ENCODE results near the gene RNPEPL1. TPM values are rescaled to one million over a fixed set of nuclear protein-coding genes. Genes with fewer than 3 reads are reported as not detected.
A peak's percentile ranks its signal among the peaks of the same experiment; 100 is the strongest.

The RNPEPL1 gene
- total RNA-seq, 4 donors from 2014 or later: 31.9 to 124 (median 99.6) TPM

GRCh38 chr2:240556553-240557100 lies 11.7 kb upstream of the RNPEPL1 start:
- no peaks in the 10 kb centered on the region for H3K9me3 ChIP-seq
- TF ChIP-seq CTCF (IDR thresholded peaks at IDR 0.05 in 4 of 5, conservative IDR thresholded peaks at IDR 0.05 in 1 of 5) (peak in 1 of 5 experiments; percentile 18), POLR2A (IDR thresholded peaks at IDR 0.05) (no peak)
- no peaks in the 10 kb centered on the region for H3K36me3 ChIP-seq
- ATAC-seq (no peak), DNase-seq (no peak)
- H3K27me3 ChIP-seq: no peaks in the 10 kb centered on the region
- in situ Hi-C loops (cut with MboI; ENCODE audit: low sequenced_read_pairs in 4 of 4): no loop called here
- intact Hi-C loops (cut with DNase I; ENCODE audit: low total_unique reads): no loop called here
- no peak overlapping the region for H3K4me3 ChIP-seq
- H3K4me1 ChIP-seq: peaks cover 19 to 33% of the 10 kb centered on the region in 2 donors
- H3K27ac ChIP-seq: no peak overlapping the region

GRCh38 chr2:240557101-240557751 lies 11.1 kb upstream of the RNPEPL1 start:
- in situ Hi-C loops (cut with MboI; ENCODE audit: low sequenced_read_pairs in 4 of 4): no loop called here
- DNase-seq (peak in 1 of 2 donors; percentile 10), ATAC-seq (no peak)
- Histone ChIP-seq H3K27ac (no peak overlapping the region), H3K4me1 (peaks cover 25 to 39% of the 10 kb centered on the region in 2 donors), H3K36me3 (no peaks in the 10 kb centered on the region), H3K9me3 (no peaks in the 10 kb centered on the region), H3K4me3 (peak overlapping the region; percentile 43 to 63 (median 50)), H3K27me3 (no peaks in the 10 kb centered on the region)
- intact Hi-C loops (cut with DNase I; ENCODE audit: low total_unique reads): no loop called here
- no peak for TF ChIP-seq CTCF (IDR thresholded peaks at IDR 0.05 in 4 of 5, conservative IDR thresholded peaks at IDR 0.05 in 1 of 5)

DNA sequence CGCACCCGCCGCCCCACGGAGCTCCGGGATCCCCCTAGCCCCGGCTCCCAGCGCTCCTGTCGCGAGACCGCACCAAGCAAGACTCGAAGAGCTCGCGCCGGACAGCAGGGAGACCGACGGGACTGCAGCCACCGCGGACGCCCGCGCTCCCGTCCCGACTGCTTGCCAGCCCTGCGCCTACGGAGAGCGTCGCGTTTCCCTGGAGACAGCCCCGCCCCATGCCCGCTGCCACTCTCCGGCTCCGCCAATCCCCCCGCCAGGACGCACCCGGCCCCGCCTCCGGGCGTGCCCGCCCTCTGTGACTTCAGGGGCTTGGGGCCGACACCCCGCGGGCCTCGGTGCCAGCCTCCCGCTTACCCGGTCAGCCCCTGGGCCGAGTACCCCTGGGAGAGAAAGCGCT lies 10.5 kb upstream of the RNPEPL1 start, which contains the start of gene ANKMY1:
Gene ANKMY1 (minus strand): TSS at position 181 of the 400 bp plus-strand sequence. CDS start 653 bp downstream, outside the sequence.
- Histone ChIP-seq H3K36me3 (no peaks in the 10 kb centered on the region), H3K27ac (no peak within 1 kb of the TSS), H3K4me3 (peak within 1 kb of the TSS; percentile 43 to 63 (median 50)), H3K9me3 (no peaks in the 10 kb centered on the region), H3K27me3 (no peaks in the 10 kb centered on the region), H3K4me1 (peaks cover 30 to 40% of the 10 kb centered on the region in 2 donors)
- DNase-seq (peak in 1 of 2 donors; percentile 34), ATAC-seq (no peak)
- TF ChIP-seq POLR2A (IDR thresholded peaks at IDR 0.05): no peak
- no peak for TF ChIP-seq CTCF (IDR thresholded peaks at IDR 0.05 in 4 of 5, conservative IDR thresholded peaks at IDR 0.05 in 1 of 5)
- intact Hi-C loops (cut with DNase I; ENCODE audit: low total_unique reads): no loop called here
- in situ Hi-C loops (cut with MboI; ENCODE audit: low sequenced_read_pairs in 4 of 4): no loop called here

GRCh38 chr2:240558236-240558761 lies 10.0 kb upstream of the RNPEPL1 start:
- Histone ChIP-seq H3K9me3 (no peaks in the 10 kb centered on the region), H3K4me3 (peak overlapping the region in 3 of 4 donors; percentile 48 to 63 (median 52)), H3K4me1 (peaks cover 30 to 40% of the 10 kb centered on the region in 2 donors), H3K27me3 (no peaks in the 10 kb centered on the region), H3K36me3 (no peaks in the 10 kb centered on the region), H3K27ac (no peak overlapping the region)
- in situ Hi-C loops (cut with MboI; ENCODE audit: low sequenced_read_pairs in 4 of 4): no loop called here
- ATAC-seq (no peak), DNase-seq (peak in 1 of 2 donors; percentile 10)
- TF ChIP-seq CTCF (IDR thresholded peaks at IDR 0.05 in 4 of 5, conservative IDR thresholded peaks at IDR 0.05 in 1 of 5) (no peak), POLR2A (IDR thresholded peaks at IDR 0.05) (no peak)
- intact Hi-C loops (cut with DNase I; ENCODE audit: low total_unique reads): no loop called here

Measured in gastrocnemius medialis (tissue), 4 donors.